Dedifferentiated amniotic fluid mesenchymal stem cell (primary cell): Measurements from ENCODE around the gene CD93.
A peak's percentile ranks its signal among the peaks of the same experiment; 100 is the strongest.

Experiments used
- DNase-seq: peaks from one replicate; pipeline ENCODE4 v3.0.0-alpha.2; 2016; ENCODE audit errors: extremely low spot score

CD93 gene

GRCh38 chr20:23061262-23061661 is 24.9 kb downstream of the CD93 start:
- no peak for DNase-seq

- DNase-seq = no peak
Observed at GRCh38 chr20:23060629-23061028, 25.5 kb downstream of the CD93 start.

- DNase-seq = no peak
Observed at GRCh38 chr20:23059846-23060245, 26.3 kb downstream of the CD93 start.

- DNase-seq = no peak
Observed at GRCh38 chr20:23059001-23059400, 27.1 kb downstream of the CD93 start.

GRCh38 chr20:23058240-23058639 is 27.9 kb downstream of the CD93 start:
- no peak for DNase-seq

- no peak for DNase-seq
Observed at GRCh38 chr20:23052904-23053303, 33.2 kb downstream of the CD93 start.

- DNase-seq = peak; percentile 57
Observed at GRCh38 chr20:23050847-23051627, 35.1 kb downstream of the CD93 start.

GRCh38 chr20:23050076-23050838 is 35.9 kb downstream of the CD93 start:
- DNase-seq = no peak

GRCh38 chr20:23049201-23050075 is 36.7 kb downstream of the CD93 start, which contains the start of gene THBD:
TSS of gene THBD (minus strand) at chr20:23049672. CDS start at chr20:23049504, 168 bp downstream.
- peak; percentile 19 for DNase-seq

- DNase-seq = no peak
Observed at GRCh38 chr20:23048283-23049200, 37.6 kb downstream of the CD93 start.

- DNase-seq = no peak
Observed at GRCh38 chr20:23047738-23048214, 38.3 kb downstream of the CD93 start.

- no peak for DNase-seq
Observed at GRCh38 chr20:23047001-23047737, 39.0 kb downstream of the CD93 start.

GRCh38 chr20:23046431-23046830 is 39.7 kb downstream of the CD93 start:
- no peak for DNase-seq

- no peak for DNase-seq
Observed at GRCh38 chr20:23043376-23043775, 42.7 kb downstream of the CD93 start.

GRCh38 chr20:23042270-23042669 is 43.9 kb downstream of the CD93 start:
- DNase-seq = no peak

GRCh38 chr20:23039885-23040508 is 46.1 kb downstream of the CD93 start:
- DNase-seq = no peak

GRCh38 chr20:23039136-23039875 is 46.8 kb downstream of the CD93 start:
- no peak for DNase-seq

- no peak for DNase-seq
Observed at GRCh38 chr20:23037017-23037481, 49.1 kb downstream of the CD93 start.

- no peak for DNase-seq
Observed at GRCh38 chr20:23036371-23036770, 49.8 kb downstream of the CD93 start.
